ENCODE results near the gene ZNF317.
"Not testable (repeated sequence)": the region's sequence is repeated elsewhere in the genome, so short reads cannot be mapped to it uniquely, and the experiment has no call there.

The ZNF317 gene

GRCh38 chr19:9178901-9179300, 38.7 kb downstream of the ZNF317 start, which contains the start of gene OR7D2:
OR7D2 (plus strand) TSS chr19:9178979; CDS start chr19:9185782, 6,803 bp downstream.
- no peak for DNase-seq

GRCh38 chr19:9183000-9183399, 42.8 kb downstream of the ZNF317 start:
- no peak for DNase-seq

GRCh38 chr19:9187191-9187590, 47.0 kb downstream of the ZNF317 start:
- DNase-seq: no peak

- no peak for DNase-seq
Observed at GRCh38 chr19:9189535-9189934, 49.3 kb downstream of the ZNF317 start.

- DNase-seq: not testable (repeated sequence)
Observed at GRCh38 chr19:9198044-9198443, 57.8 kb downstream of the ZNF317 start.

GRCh38 chr19:9205501-9206113, 65.4 kb downstream of the ZNF317 start:
- peak; percentile 24 to 51 for DNase-seq
